RWPE2 (cell line): Measurements from ENCODE around the gene STON2.

Experiments
- ATAC-seq: fragments of 200-7000 bp; cut with Tn5 transposase; 3 replicates; pipeline ENCODE4 v1.9.1; 2021; ENCODE audit warnings: low read depth
- DNase-seq: peaks from one replicate; pipeline ENCODE4 v3.0.0-alpha.2; 2020; ENCODE audit warnings: low spot score
- H3K27ac ChIP-seq: fragments of 450-650 bp; 2 replicates; pipeline ENCODE4 v1.5.1; 2017; ENCODE audit warnings: mild to moderate bottlenecking; ENCODE audit not compliant: poor library complexity, severe bottlenecking
- H3K27me3 ChIP-seq: fragments of 250-450 bp; sonication (Bioruptor Pico); 2 replicates; pipeline ENCODE4 v1.5.1; 2021; ENCODE audit warnings: mild to moderate bottlenecking, moderate library complexity; ENCODE audit not compliant: insufficient read depth, poor library complexity, severe bottlenecking
- H3K36me3 ChIP-seq: fragments of 250-450 bp; sonication (Bioruptor Pico); 2 replicates; pipeline ENCODE4 v1.5.1; 2020; ENCODE audit warnings: low read depth, mild to moderate bottlenecking, moderate library complexity
- H3K4me1 ChIP-seq: fragments of 250-450 bp; sonication (Bioruptor Pico); 2 replicates; pipeline ENCODE4 v1.5.1; 2021; ENCODE audit warnings: mild to moderate bottlenecking, moderate library complexity; ENCODE audit not compliant: insufficient read depth, poor library complexity, severe bottlenecking
- H3K4me3 ChIP-seq: fragments of 250-450 bp; sonication (Bioruptor Pico); 2 replicates; pipeline ENCODE4 v1.5.1; 2021; ENCODE audit warnings: mild to moderate bottlenecking, moderate library complexity; ENCODE audit not compliant: severe bottlenecking
- H3K9me3 ChIP-seq: fragments of 250-450 bp; sonication (Bioruptor Pico); 2 replicates; pipeline ENCODE4 v1.5.1; 2021; ENCODE audit warnings: mild to moderate bottlenecking, moderate library complexity; ENCODE audit not compliant: severe bottlenecking
- TF ChIP-seq, protein P1 (sequence below): fragments of 450-650 bp; IDR thresholded peaks from one replicate; pipeline ENCODE4 v1.5.1; 2017; ENCODE audit warnings: mild to moderate bottlenecking, moderate library complexity; ENCODE audit not compliant: poor library complexity, severe bottlenecking

STON2 gene

DNA sequence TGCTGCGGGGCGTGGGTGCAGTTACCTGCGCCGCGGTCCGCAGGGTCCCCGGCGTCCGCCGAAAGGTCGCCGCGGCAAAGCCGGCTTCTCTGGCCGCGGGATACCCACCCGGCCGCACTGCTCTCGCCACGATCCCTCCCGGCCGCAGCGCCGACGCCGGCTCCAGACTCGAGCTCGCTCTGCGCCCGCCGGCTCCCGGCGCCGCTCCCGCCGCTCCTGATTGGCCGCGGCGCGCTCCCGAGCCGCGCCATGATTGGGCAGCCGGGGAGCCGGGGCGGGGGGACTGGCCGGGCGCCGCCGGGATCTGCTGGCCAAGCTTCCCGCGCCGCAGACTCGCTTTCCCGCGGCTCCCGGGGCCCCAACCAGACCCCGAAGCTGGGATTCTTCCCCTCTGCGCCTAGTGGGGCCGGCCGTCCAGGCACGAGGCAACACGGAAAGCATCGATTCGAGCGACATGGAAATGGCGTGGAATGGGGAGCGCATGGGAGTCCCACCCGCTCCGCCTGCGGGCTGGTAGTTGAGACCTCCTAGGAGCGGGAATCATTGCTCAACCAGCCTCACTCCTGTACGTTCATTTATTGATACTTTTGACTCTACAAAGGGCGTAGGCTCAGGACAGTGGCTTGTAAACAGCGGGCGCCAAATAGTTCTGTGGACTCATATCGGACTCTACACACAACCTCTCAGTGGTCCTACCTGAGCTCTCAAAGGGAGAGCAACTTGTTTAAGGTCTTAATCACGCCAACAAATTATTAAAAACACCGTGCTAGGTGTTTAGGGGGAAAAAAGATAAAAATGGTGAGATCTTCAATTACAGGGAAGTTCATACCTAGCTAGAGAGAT is 36.4 kb upstream of the STON2 start:
- peak overlapping the region; percentile 48 for H3K4me3 ChIP-seq

DNA sequence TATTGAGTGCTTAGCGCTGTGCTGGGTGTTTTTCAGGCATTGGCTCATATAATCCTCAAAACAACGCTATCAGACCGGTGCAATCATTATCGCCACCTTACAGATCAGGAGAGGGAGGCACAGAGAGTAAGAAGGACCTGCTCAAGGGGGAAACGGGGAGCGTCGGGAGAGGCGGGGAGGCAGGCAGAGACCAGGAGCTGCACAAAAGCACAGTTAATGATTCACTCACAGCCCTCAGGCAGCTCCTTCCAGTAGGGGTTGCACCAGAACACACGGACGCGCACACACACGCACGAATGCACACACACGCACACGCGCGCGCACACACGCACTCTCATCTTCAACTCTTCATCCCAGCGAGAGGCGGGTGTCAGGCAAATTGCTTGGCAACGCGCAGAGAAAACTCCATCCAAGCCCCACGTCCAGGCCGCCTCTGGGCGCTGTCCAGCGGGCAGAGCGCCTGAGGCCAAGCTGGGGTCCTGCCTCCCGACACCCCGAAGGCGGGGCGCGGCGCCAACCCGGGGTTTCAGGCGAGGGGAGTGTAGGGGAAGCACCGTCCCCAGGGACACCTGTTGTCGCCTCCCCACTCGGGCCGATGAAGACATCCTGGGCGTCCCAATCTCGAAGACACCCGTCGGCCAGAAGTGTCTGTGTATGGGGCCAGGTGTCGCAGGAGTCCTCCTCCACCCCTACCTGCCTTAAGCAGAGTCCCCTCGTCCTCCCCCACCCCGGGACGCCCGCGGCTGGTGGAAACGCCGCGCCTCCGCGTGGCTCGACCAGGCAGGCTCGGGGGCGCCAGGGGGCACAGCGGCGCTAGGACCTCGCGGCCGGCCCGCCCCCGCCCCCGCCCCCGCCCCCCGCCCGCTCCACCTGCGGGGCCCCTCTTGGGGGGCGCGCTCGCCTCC is 35.5 kb upstream of the STON2 start:
- Histone ChIP-seq H3K36me3 (no peaks in the 10 kb centered on the region), H3K4me3 (peak overlapping the region; percentile 48), H3K27ac (peak overlapping the region; percentile 41), H3K27me3 (no peaks in the 10 kb centered on the region), H3K4me1 (peaks cover 20% of the 10 kb centered on the region), H3K9me3 (no peaks in the 10 kb centered on the region)
- peak; percentile 76 for DNase-seq
- TF ChIP-seq, protein P1, sequence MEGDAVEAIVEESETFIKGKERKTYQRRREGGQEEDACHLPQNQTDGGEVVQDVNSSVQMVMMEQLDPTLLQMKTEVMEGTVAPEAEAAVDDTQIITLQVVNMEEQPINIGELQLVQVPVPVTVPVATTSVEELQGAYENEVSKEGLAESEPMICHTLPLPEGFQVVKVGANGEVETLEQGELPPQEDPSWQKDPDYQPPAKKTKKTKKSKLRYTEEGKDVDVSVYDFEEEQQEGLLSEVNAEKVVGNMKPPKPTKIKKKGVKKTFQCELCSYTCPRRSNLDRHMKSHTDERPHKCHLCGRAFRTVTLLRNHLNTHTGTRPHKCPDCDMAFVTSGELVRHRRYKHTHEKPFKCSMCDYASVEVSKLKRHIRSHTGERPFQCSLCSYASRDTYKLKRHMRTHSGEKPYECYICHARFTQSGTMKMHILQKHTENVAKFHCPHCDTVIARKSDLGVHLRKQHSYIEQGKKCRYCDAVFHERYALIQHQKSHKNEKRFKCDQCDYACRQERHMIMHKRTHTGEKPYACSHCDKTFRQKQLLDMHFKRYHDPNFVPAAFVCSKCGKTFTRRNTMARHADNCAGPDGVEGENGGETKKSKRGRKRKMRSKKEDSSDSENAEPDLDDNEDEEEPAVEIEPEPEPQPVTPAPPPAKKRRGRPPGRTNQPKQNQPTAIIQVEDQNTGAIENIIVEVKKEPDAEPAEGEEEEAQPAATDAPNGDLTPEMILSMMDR = peak; percentile 17
- ATAC-seq = peak; percentile 65

More for the DNA sequence above, 36.4 kb upstream of the STON2 start:
- H3K9me3 ChIP-seq = no peaks in the 10 kb centered on the region
- H3K27ac ChIP-seq = peak overlapping the region; percentile 41
- peak; percentile 91 for ATAC-seq
- DNase-seq = peak; percentile 84
- no peaks in the 10 kb centered on the region for H3K36me3 ChIP-seq
- no peaks in the 10 kb centered on the region for H3K27me3 ChIP-seq
- H3K4me1 ChIP-seq = peaks cover 20% of the 10 kb centered on the region
- TF ChIP-seq, protein P1 = no peak

- no peak for DNase-seq
- H3K9me3 ChIP-seq = no peaks in the 10 kb centered on the region
- peak overlapping the region; percentile 41 for H3K27ac ChIP-seq
- no peaks in the 10 kb centered on the region for H3K27me3 ChIP-seq
- H3K36me3 ChIP-seq = no peaks in the 10 kb centered on the region
- H3K4me1 ChIP-seq = peaks cover 20% of the 10 kb centered on the region
- peak overlapping the region; percentile 48 for H3K4me3 ChIP-seq
- ATAC-seq = peak; percentile 2
- TF ChIP-seq, protein P1 = no peak
Measured at GRCh38 chr14:81435048-81435390, 34.9 kb upstream of the STON2 start.

GRCh38 chr14:81434230-81434629 is 34.1 kb upstream of the STON2 start:
- no peak for ATAC-seq
- H3K4me3 ChIP-seq = no peak overlapping the region
- DNase-seq = no peak
- no peak overlapping the region for H3K27ac ChIP-seq
- H3K9me3 ChIP-seq = no peaks in the 10 kb centered on the region
- peaks cover 20% of the 10 kb centered on the region for H3K4me1 ChIP-seq
- H3K36me3 ChIP-seq = no peaks in the 10 kb centered on the region
- TF ChIP-seq, protein P1 = no peak
- H3K27me3 ChIP-seq = no peaks in the 10 kb centered on the region
